GM18951 (cell line): Measurements from ENCODE around the gene DSTN.

Experiments used
- POLR2A ChIP-seq: IDR thresholded peaks from 4 replicates; pipeline ENCODE4 v1.6.1; 2011; ENCODE audit warnings: mild to moderate bottlenecking; ENCODE audit not compliant: insufficient read length, insufficient read depth; ENCODE audit errors: extremely low read depth
- in situ Hi-C: fragments of 300-500 bp; cut with MboI; formaldehyde crosslinking; loops from one replicate; pipeline ENCODE4 v1.12.0; 2022; ENCODE audit warnings: low sequenced_read_pairs, mixed read lengths, inconsistent platforms; ENCODE audit not compliant: unreplicated experiment

Gene DSTN

DNA sequence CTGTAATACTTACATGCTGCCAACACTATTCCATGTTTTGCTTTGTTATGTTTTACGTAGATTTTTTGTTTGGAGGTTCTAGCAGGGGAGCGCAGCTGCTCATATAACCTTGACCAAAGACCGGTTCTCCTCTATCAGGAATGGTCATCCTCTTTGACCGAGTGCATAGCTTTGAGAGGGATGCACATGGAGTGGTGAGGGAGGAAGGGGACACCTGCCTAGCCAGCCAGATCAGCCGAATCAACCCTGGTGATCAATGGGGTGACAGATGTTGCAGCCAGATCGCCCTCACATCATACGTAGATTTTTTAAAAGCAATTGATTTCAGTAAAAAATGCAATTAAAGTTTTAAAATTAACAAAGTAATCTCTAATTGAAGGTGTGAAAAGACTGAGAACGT is 6.3 kb downstream of the DSTN start:
- no peak for TF ChIP-seq POLR2A
- in situ Hi-C loops = no loop called here

DNA sequence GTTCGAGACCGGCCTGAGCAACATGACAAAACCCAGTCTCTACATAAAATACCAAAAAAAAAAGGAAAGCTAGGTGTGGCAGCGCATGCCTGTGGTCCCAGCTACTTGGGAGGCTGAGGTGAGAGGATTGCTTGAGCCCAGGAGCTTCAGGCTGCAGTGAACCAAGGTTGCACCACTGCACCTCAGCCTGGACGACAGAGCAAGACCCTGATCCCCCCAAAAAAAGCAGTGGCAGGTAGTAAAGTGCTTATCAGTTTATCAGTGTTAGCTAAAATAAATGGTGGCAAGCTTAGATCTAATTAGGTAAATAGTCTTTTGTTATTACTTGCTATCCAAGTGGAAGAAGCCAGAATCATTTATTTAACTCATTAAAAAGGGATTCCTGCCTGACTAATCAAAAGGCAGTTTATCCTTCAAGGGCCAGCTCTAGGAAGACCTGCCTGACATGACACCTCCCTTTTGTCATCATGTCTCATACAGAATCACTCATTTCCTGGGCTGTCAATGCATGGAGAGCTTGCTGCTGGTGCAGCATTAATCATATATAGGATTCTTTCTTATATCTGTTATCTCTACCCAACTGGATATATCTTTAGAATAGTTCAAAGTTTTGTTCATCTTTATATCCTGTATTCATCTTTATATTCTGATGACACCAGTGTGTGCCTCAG is 9.6 kb downstream of the DSTN start:
- TF ChIP-seq POLR2A = no peak
- in situ Hi-C loops = no loop called here

DNA sequence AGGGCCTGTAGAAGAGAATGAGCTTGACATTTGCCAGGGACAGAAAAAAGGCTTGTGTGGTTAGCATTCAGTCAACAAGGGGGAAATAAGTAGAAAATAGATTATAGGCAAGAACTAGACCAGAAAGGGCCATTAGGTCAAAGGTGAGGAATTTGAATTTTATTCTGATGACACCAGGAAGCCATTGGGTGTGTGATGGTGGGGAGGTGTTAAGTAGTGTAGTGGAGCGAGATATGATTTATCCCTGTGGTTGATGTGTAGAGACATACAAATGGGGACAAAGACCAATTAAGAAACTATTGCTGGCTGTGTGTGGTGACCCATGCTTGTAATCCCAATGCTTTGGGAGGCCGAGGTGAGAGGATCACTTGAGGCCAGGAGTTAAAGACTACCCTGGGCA is 11.0 kb downstream of the DSTN start:
- in situ Hi-C loops = no loop called here
- no peak for TF ChIP-seq POLR2A

DNA sequence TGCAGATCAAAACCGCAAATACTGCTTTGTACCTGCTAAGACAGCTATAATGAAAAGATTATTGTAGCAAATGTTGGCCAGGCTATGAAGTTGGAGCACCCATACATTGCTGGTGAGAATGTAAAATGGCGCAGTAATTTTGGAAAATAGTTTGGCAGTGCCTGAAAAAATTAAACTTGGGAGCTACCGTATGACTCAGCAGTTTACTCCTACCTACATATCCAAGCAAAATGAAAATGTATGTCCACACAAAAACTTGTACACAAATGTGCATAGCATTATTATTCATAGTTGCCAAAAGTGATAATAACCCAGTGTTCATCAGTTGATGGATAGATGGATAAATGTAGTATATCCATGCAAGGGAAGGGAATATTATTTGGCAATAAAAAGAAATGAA is 13.3 kb downstream of the DSTN start:
- in situ Hi-C loops = no loop called here
- TF ChIP-seq POLR2A = no peak

DNA sequence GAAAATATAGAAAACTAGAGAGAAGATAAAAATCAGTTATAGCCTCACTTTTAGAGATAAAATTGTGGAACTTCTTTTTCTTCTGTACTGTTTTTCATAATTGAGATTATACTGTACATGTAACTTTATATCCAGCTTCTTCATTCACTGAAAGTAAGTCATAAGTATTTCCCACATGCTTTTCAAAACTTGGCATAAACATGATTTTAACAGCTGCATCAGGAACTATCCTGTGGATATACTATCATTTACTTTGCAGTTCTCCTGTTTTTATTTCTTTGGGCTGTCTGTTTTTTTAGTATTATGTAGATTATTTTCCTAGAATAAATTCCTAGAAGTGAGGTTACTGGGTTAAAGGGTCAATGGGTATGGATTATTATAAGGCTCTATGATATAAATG is 14.8 kb downstream of the DSTN start:
- in situ Hi-C loops = no loop called here

DNA sequence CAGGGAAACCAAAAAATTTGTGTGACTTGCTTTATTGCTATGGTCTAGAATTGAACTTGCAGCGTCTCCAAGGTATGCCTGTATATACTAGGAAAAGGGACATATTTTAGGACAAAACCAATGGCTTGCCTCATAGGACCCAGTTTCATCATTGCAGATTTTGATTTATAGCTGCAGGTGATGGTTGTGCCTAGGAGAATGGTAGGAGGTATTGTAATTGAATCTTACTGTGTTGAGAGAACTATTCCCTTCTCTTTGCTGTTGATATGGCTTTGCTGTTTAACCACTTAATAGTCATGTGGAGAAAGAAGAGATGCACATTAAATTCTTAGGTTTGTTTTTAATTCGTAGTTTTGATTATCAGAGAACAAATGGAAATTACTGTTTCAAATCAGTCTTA is 16.4 kb downstream of the DSTN start:
- TF ChIP-seq POLR2A = no peak
- in situ Hi-C loops = no loop called here

More for the DNA sequence above, 14.8 kb downstream of the DSTN start:
- no peak for TF ChIP-seq POLR2A

DNA sequence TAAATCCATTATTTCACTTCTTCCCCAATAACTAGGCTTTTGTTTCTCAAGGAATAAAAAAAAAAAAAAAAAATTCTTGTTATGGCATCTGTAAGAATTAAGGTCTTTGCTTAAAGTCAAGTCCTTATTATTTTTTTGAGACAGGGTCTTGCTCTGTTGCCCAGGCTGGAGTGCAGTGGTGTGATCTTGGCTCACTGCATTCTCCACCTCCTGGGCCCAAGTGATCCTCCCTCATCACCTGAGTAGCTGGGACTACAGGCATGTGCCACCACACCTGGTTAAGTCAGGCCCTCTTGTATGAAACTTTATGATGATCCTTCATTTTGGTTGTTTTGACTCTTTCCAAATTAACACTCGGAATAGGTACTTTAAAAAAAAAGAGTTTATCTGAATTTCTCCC is 17.3 kb downstream of the DSTN start:
- no peak for TF ChIP-seq POLR2A
- in situ Hi-C loops = no loop called here

DNA sequence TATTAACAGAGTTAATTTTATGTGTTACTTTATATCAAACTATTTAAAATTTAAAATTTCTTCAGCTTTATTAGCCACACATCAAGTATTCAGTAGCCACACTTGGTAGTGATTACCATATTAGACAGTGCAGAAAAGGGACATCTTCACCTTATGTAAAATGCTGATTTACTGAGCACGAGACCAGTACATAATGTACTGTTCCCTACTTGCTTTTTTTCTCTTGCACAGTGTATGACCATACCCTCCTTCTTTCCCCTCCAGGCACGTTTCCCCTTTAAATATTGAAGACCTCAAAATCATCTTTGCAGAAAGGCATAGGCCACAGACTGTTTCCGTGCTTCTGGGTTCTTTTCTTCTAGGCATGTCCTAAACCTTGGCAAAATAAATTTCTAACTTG is 17.9 kb downstream of the DSTN start:
- TF ChIP-seq POLR2A = no peak

DNA sequence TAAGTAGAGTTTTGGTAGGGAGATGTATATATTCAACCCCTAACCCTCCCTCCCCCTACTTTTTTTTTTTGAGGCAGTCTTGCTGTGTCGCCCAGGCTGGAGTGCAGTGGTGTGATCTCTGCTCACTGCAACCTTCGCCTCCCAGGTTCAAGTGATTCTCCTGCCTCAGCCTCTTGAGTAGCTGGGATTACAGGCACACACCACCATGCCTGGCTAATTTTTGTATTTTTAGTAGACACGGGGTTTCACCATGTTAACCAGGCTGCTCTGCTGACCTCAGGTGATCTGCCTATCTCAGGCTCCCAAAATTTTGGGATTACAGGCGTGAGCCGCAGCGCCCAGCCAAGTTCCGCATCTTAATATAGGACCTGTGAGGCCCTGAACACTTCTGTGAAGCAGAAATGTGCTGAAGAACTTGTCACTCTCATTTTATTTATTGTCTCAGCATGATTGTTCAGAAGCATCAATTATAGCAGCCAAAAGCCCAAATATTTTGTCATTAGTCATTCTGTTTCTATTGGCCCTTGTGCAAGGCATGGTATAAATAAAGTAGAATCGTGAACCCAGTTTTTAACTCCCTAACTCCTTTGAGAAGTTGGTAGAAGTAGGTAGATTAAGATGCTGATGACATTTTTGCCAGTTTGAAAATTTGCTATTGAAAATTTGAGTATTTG is 19.4 kb downstream of the DSTN start:
- TF ChIP-seq POLR2A = no peak
- in situ Hi-C loops = no loop called here

More for the DNA sequence above, 17.9 kb downstream of the DSTN start:
- in situ Hi-C loops = no loop called here

DNA sequence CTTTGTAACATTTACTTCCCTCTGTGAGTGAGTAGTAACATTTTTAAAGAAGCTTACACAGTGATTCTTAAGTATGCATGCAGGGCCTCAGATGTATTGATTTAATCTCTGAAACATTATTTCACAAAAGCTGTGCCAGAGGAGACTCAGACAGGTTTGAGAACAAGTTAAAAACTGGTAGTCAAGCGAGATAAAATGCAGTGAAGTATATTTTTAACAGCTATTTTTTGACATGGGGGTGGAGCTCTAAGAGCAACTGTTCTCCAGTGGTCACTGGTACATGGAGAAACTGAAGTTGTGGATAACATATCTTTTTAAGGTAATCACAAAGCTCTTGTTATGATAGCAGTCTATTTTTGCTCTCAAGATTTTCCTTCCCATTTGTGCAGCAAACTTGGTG is 20.4 kb downstream of the DSTN start:
- in situ Hi-C loops = no loop called here
- no peak for TF ChIP-seq POLR2A

DNA sequence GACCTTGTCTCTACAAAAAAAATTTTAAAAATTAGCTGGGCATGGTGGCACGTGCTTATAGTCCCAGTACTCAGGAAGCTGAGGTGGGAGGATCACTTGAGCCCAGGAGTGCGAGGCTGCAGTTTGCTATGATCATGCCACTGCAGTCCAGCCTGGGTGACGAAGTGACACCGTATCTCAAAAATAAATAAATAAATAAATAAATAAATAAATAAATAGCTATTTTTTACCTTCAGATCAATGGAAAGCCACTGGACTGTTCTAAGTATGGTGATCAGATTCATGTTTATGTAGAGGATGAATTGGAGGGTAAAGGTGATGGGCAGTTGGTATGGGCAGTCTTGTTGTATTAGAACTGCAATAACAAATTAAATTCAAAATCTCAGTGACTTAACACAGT is 24.0 kb downstream of the DSTN start:
- in situ Hi-C loops = no loop called here
- TF ChIP-seq POLR2A = no peak

DNA sequence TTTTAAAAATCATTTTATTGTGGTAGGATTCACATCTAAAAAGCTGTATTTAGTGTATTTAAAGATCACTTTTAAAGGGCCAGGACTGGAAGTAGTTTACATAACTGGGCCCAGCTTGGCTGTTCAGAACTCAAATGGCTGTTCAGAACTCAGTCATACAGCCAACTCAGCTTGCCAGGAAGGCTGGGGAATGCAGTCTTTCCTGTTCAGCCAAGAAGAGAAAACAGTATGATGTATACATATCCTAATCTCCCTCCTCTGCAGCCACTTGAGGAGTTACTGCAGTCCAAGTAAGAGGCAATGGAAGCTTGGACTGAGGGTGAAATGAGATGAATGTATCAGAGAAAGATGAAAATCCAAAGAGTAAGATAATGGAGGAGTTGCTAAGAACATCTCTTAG is 24.6 kb downstream of the DSTN start:
- in situ Hi-C loops = no loop called here
- TF ChIP-seq POLR2A = no peak

DNA sequence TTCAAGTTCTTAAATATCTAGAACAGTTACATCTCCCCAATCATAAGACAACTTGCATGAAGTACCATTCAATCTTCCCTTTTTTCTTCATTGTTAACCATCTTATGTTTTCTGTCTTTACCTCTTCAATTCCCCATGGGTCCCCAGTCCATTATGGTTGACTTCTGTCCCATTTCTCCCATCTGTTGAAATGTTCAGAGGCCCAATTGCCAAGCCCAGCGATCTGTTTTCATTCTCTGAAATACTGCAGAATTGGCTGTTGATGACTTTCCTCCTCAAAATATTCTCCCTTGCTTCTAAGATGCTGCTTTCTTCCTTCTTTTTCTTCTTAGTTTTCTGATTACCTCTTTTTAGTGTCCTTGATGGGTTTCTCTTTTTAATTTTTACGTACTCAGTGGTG is 26.0 kb downstream of the DSTN start:
- TF ChIP-seq POLR2A = no peak
- in situ Hi-C loops = no loop called here

DNA sequence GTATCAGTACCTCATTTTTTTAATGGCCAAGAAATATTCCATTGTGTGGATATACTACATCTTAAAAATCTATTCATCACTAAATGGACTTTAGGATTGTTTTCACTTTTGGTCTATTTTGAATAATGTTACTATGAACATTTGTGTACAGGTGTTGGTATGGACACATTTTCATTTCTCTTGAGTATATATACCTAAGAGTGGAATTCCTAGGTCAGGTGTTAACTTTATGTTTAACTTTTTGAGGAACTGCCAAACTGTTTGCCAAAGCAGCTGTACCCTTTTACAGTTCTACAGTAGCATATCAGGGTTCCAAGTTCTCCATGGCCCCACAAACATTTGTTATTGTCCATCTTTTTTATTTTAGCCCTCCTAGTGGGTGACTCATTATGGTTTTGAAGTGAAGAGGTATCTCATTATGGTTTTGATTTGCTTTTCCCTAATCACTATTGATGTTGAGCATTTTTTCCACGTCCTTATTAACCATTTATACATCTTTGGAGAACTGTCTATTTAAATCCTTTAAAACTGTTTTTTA is 28.2 kb downstream of the DSTN start:
- no peak for TF ChIP-seq POLR2A
- in situ Hi-C loops = no loop called here
